GM19328 (cell line): ENCODE data around the gene GVQW3.
"Not testable (repeated sequence)": the region's sequence is repeated elsewhere in the genome, so short reads cannot be mapped to it uniquely, and the experiment has no call there.

Experiments
- ATAC-seq: cut with Tn5 transposase; IDR thresholded peaks from one replicate; pipeline ENCODE4 v1.9.1; 2021; ENCODE audit warnings: mild to moderate bottlenecking, moderate library complexity; ENCODE audit not compliant: unreplicated experiment

Gene GVQW3

DNA sequence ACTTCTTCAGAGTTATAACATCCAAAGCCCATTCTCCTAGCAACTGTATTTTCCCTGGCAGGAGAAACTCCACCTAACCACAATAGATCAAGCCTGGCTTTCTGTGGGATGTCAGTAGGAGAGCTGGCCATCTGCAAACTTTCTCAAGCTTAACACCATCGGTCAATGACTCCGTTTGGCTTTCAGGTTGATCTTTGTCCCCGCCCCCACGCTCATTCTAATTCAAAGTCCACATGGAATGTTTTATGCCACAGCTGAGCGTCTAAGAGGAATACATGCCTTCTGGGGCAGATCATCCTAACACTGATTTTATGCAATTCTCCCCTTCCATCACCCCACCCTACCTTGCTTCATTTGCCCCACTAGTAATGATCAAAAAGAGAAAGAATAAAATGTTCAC lies 4.8 kb downstream of the GVQW3 start:
- no peak for ATAC-seq

GRCh38 chr11:76388408-76388807 lies 7.3 kb downstream of the GVQW3 start:
- ATAC-seq: no peak

DNA sequence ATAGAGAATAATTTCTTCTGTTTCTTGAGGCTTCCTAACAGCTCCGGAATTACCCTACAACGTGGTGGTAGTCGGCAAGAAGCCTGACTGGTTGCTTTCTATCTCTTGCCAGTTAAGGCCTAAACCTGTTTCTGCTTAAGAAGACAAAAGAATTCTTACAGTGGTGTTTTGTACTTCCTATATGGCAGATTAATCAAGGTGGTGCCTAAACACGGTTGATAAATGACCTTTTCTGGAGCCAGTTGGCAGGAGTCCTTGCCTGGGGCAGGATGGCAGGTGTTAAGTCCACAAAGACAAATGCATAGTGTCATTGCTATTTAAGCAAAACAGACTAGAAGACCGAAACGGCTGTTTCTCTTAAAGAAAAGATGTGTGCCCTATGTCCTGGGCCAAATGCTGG lies 9.9 kb downstream of the GVQW3 start:
- no peak for ATAC-seq

GRCh38 chr11:76391811-76392475 lies 10.8 kb downstream of the GVQW3 start:
- ATAC-seq: no peak

DNA sequence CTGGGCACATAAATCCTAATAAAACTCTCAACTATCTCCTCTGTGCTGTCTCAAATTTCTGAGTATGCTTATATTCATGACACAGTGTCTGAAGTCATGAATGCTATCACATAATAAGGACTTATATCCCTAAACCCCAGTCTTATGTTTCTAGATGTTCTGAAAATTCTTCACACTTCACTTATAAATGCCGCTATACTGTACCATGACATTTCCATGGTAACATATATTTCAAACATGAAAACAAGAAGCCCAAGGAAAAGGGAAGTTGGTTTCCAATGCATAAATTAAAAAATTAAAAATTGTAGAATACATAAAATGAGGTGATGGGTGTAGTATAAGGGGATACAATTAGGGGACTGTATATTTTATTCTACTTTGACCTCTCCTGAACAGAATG lies 11.7 kb downstream of the GVQW3 start:
- no peak for ATAC-seq

- no peak for ATAC-seq
These were observed 13.3 kb downstream of the GVQW3 start for GRCh38 chr11:76394411-76394810.

GRCh38 chr11:76395296-76395695 lies 14.2 kb downstream of the GVQW3 start:
- no peak for ATAC-seq

GRCh38 chr11:76397383-76397782 lies 16.3 kb downstream of the GVQW3 start:
- ATAC-seq: no peak

- ATAC-seq: no peak
These were observed 19.8 kb downstream of the GVQW3 start for GRCh38 chr11:76400967-76401366.

DNA sequence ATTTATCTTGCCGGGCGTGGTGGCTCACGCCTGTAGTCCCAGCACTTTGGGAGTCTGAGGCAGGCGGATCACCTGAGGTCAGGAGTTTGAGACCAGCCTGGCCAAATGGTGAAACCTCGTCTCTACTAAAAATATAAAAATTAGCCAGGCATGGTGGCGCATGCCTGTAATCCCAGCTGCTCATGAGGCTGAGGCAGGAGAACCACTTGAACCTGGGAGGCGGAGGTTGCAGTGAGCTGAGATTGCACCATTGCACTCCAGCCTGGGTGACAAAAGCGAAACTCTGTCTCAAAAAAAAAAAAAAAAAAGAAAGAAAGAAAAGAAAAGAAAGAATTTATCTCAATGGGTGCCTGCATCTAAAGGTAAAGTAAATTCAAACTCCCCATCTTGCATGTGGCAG lies 20.4 kb downstream of the GVQW3 start:
- not testable (repeated sequence) for ATAC-seq

GRCh38 chr11:76406359-76406758 lies 25.2 kb downstream of the GVQW3 start:
- ATAC-seq: no peak

GRCh38 chr11:76408171-76408965 lies 27.2 kb downstream of the GVQW3 start:
- no peak for ATAC-seq

- no peak for ATAC-seq
These were observed 29.8 kb downstream of the GVQW3 start for GRCh38 chr11:76410851-76411357.

- ATAC-seq: no peak
These were observed 34.0 kb downstream of the GVQW3 start for GRCh38 chr11:76415073-76415472.

DNA sequence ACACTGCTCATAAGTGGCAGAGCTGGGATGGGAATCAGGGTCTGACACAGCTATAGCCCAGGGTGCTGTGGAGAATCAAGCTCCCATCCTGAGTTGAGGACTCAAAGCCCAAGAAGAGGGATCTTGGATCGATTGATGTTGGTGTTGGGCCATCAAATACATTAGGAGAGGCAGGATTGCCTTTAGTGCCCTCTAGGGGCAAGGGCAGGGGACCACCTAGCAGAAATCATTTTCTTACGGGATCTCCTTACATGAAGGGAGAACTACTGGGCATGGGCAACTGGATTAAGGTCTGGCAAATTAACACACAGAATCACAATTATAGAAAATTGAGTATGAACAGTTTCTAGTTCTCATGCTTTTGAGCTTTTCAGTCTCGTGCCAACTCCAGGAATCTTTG lies 38.8 kb downstream of the GVQW3 start:
- ATAC-seq: no peak

- ATAC-seq: no peak
These were observed 43.3 kb downstream of the GVQW3 start for GRCh38 chr11:76424379-76424778.

DNA sequence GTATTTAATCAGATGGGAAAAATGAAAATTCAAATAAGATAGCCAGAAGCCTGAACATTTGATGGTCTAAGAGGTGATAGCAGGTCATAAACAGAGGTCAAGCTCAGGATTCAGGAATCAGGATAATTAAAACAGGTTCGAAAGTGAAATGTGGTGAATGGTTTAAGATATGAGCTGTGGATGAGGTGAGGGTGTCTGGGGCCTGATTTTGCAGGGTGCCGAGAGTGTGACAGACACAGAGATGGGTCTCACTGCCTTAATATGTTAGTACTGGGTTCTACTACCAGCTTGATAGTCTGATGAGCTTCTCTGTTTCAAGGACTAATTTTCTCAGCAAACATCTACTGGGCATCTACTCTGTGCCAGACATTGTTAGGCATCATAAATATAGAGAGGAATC lies 43.8 kb downstream of the GVQW3 start:
- ATAC-seq: no peak

GRCh38 chr11:76426660-76427059 lies 45.5 kb downstream of the GVQW3 start:
- no peak for ATAC-seq

- ATAC-seq: no peak
These were observed 54.9 kb downstream of the GVQW3 start for GRCh38 chr11:76436020-76436419.

DNA sequence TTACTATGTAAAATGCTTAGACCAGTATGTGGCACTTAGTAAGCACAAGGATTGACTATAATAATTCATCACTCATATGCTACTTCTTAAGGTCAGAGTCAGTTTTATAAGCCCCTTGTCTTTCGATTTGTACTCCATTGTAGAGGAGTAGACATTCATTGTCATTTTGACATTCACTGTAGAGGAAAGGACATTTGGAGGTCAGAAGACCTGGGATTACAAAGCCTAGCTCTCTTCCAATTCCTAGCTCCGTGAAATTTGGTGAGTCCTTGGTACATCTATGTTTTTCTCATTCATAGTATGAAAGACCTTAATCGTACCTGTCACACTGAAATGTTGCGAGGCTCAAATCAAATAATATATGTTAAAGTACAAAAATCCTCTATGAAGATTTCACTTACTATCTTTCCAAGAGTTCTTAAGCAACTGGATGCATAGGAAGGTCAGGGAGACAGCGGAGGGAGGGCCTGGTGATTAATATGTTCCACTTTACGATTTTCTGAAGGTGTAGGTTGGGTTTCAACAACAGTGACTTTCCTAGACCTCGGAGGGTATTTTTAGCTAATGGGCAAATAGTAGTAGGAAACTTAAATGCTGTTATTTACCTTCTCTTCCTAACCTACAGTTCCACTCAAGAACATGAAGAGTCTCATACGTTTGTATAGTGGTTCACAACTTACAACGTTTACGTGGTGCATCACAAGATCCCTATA lies 62.3 kb downstream of the GVQW3 start:
- no peak for ATAC-seq

- no peak for ATAC-seq
These were observed 62.9 kb downstream of the GVQW3 start for GRCh38 chr11:76444065-76444383.
